DOHH2 (cell line): ENCODE data around the gene NEAT1.

Experiments used
- H3F3A ChIP-seq: fragments of 200-600 bp; sonication (generic), shearing (Covaris generic); 2 replicates; pipeline ENCODE4 v1.6.0; 2016; ENCODE audit warnings: antibody characterized with exemption, mild to moderate bottlenecking; ENCODE audit not compliant: control insufficient read depth, insufficient read depth
- H3K27ac ChIP-seq: fragments of 200-600 bp; sonication (generic); 2 replicates; pipeline ENCODE4 v1.5.1; 2014; ENCODE audit warnings: low read depth, mild to moderate bottlenecking, low read length, moderate library complexity
- H3K27me3 ChIP-seq: fragments of 200-600 bp; sonication (generic); 2 replicates; pipeline ENCODE4 v1.6.1; 2014; ENCODE audit warnings: mild to moderate bottlenecking, low read length, mixed read lengths; ENCODE audit not compliant: control insufficient read depth
- H3K36me3 ChIP-seq: fragments of 200-600 bp; sonication (generic); 2 replicates; pipeline ENCODE4 v1.6.1; 2014; ENCODE audit warnings: mild to moderate bottlenecking, low read length, moderate library complexity, mixed read lengths; ENCODE audit not compliant: control insufficient read depth
- H3K4me1 ChIP-seq: fragments of 200-600 bp; sonication (generic); 2 replicates; pipeline ENCODE4 v1.6.1; 2014; ENCODE audit warnings: mild to moderate bottlenecking, low read length, mixed read lengths; ENCODE audit not compliant: control insufficient read depth
- H3K4me2 ChIP-seq: fragments of 200-600 bp; sonication (generic); 2 replicates; pipeline ENCODE4 v1.6.0; 2014; ENCODE audit warnings: mild to moderate bottlenecking, low read length, moderate library complexity
- H3K4me3 ChIP-seq: fragments of 200-600 bp; sonication (generic); 2 replicates; pipeline ENCODE4 v1.5.1; 2014; ENCODE audit warnings: mild to moderate bottlenecking, low read length, mixed read lengths
- H3K79me2 ChIP-seq: fragments of 200-600 bp; sonication (generic); 2 replicates; pipeline ENCODE4 v1.6.1; 2014; ENCODE audit warnings: mild to moderate bottlenecking, low read length, mixed read lengths; ENCODE audit not compliant: control insufficient read depth
- H3K9me2 ChIP-seq: fragments of 200-600 bp; sonication (generic); replicated peaks from 2 replicates; pipeline ENCODE4 v1.6.1; 2014; ENCODE audit warnings: mild to moderate bottlenecking, low read length, mixed read lengths; ENCODE audit not compliant: control insufficient read depth
- H3K9me3 ChIP-seq: fragments of 200-600 bp; sonication (generic); 2 replicates; pipeline ENCODE4 v1.6.1; 2014; ENCODE audit warnings: antibody characterized with exemption, low read length, mixed read lengths; ENCODE audit not compliant: control insufficient read depth, insufficient read depth
- H4K20me1 ChIP-seq: fragments of 200-600 bp; sonication (generic); 2 replicates; pipeline ENCODE4 v1.6.0; 2014; ENCODE audit warnings: low read depth, mild to moderate bottlenecking, antibody characterized with exemption, low read length, moderate library complexity; ENCODE audit not compliant: control insufficient read depth, insufficient read depth
- EZH2phosphoT487 ChIP-seq: fragments of 200-600 bp; sonication (generic); IDR thresholded peaks from 2 replicates; pipeline ENCODE4 v1.6.1; 2017; ENCODE audit warnings: borderline replicate concordance, mild to moderate bottlenecking, antibody characterized with exemption, low read length, moderate library complexity, mixed read lengths
- TF ChIP-seq, protein P1 (sequence below): fragments of 200-600 bp; sonication (generic); IDR thresholded peaks from one replicate; pipeline ENCODE4 v1.5.1; 2014; ENCODE audit warnings: antibody characterized with exemption, mild to moderate bottlenecking, low read depth, low read length; ENCODE audit not compliant: poor library complexity, severe bottlenecking

The NEAT1 gene

DNA sequence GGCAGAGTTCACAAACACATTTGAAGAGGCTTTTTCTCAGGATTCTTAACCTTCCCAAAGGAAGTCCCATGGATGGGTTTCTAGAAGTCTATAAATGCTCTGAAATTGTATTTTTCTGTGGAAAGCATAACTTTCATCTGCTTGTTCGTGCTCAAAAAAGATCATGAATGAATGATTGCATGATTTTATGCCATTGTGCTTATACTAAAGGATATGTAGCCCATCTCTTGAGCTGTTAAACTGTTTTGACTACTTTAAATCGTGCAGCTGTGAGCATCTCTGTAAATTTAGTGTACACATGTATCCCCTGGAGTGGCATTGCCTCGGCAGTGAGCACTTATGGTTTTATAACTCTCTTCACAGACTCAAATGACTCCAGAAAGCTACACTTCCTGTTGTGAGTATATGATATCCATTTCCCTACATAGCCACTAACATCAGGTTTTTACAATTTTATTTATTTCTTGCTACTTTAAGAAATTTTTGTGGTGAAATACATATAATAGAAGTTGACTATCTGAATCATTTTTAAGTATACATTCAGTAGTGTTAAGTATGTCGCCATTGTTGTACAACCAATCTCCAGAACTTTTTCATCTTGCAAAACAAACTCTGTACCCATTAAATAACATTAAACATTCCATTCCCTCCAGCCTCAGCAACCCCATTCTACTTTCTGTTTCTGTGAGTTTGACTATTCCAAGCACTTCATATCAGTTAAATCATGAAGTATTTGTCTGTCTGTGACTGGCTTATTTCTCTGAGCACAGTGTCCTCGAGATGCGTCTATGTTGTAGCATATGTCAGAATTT lies 8.0 kb downstream of the NEAT1 start:
- Histone ChIP-seq H4K20me1 (peaks cover 6% of the 10 kb centered on the region; the same call in 1 of the 2 replicates), H3K4me1 (peaks cover 90% of the 10 kb centered on the region), H3K4me3 (peak overlapping the region; percentile 76)

DNA sequence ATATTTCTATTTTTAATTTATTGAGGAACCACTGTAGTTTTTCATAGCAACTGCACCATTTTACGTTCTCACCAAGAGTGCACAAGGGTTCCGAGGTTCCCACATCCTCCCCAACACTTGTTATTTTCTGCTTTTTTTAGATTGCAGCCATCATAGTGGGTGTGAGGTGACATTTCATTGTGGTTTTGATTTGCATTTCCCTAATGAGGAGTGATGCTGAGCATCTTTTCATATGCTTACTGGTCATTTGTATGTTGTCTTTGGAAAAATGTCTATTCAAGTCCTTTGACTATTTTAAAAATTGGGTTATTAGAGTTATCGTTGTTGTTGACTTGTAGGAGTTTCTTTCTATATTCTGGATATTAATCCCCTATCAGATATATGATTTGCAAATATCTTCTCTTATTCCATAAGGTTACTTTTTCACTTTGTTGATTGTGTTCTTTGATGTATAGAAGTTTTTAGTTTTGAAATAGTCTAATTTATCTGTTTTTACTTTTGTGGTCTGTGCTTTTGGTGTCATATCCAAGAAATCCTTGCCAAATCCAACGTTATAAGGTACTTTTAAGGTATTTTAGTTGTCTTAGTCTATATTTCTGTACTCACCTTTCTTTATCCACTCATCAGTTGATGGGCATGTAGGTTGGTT lies 9.0 kb downstream of the NEAT1 start:
- peak overlapping the region; percentile 90 for H3K27ac ChIP-seq
- H3K9me3 ChIP-seq: no peaks in the 10 kb centered on the region
- peaks cover 96% of the 10 kb centered on the region for H3K79me2 ChIP-seq
- H3K9me2 ChIP-seq: no peaks in the 10 kb centered on the region
- peaks cover 87% of the 10 kb centered on the region for H3K4me1 ChIP-seq
- no peaks in the 10 kb centered on the region for H3K27me3 ChIP-seq
- peak overlapping the region; percentile 76 for H3K4me3 ChIP-seq
- 0 out of 2 replicates have a peak, but pooled peaks cover 3% of the 10 kb centered on the region for H4K20me1 ChIP-seq
- H3F3A ChIP-seq: peaks cover 57% of the 10 kb centered on the region
- H3K4me2 ChIP-seq: peak overlapping the region; percentile 88
- TF ChIP-seq, protein P1, sequence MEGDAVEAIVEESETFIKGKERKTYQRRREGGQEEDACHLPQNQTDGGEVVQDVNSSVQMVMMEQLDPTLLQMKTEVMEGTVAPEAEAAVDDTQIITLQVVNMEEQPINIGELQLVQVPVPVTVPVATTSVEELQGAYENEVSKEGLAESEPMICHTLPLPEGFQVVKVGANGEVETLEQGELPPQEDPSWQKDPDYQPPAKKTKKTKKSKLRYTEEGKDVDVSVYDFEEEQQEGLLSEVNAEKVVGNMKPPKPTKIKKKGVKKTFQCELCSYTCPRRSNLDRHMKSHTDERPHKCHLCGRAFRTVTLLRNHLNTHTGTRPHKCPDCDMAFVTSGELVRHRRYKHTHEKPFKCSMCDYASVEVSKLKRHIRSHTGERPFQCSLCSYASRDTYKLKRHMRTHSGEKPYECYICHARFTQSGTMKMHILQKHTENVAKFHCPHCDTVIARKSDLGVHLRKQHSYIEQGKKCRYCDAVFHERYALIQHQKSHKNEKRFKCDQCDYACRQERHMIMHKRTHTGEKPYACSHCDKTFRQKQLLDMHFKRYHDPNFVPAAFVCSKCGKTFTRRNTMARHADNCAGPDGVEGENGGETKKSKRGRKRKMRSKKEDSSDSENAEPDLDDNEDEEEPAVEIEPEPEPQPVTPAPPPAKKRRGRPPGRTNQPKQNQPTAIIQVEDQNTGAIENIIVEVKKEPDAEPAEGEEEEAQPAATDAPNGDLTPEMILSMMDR: no peak
- no peak for TF ChIP-seq EZH2phosphoT487
- peaks cover 84% of the 10 kb centered on the region for H3K36me3 ChIP-seq

More for the DNA sequence above, 8.0 kb downstream of the NEAT1 start:
- peak overlapping the region; percentile 88 for H3K4me2 ChIP-seq
- H3K9me2 ChIP-seq: no peaks in the 10 kb centered on the region
- peak overlapping the region; percentile 90 for H3K27ac ChIP-seq
- H3F3A ChIP-seq: peaks cover 62% of the 10 kb centered on the region
- no peaks in the 10 kb centered on the region for H3K27me3 ChIP-seq
- no peaks in the 10 kb centered on the region for H3K9me3 ChIP-seq
- H3K36me3 ChIP-seq: peaks cover 84% of the 10 kb centered on the region
- no peak for TF ChIP-seq EZH2phosphoT487
- TF ChIP-seq, protein P1: no peak
- peaks cover 96% of the 10 kb centered on the region for H3K79me2 ChIP-seq

DNA sequence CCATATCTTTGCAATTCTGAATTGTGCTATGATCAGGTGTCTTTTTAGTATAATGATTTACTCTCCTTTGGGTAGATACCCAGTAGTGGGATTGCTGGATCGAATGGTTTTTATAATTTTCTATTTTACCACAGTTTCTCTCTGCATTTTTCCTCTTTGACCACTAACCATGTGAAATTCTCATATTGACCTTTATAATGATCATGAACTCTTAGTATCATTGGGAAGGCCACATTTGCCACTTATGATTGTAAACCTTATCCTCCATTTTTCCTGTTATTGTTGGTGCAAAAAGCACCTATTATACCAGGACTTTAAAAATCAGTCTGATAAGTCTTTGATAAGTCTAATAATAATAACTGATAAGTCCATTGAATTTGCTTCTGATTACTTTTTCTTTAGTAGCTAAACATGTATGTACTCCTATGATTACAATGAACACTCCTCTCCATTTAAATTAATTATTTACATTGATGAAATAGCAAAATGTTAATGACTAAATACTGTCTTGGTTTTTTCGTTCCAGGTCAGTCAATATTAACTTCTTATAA lies 9.6 kb downstream of the NEAT1 start:
- Histone ChIP-seq H4K20me1 (no peaks in the 10 kb centered on the region), H3K9me2 (no peaks in the 10 kb centered on the region), H3K27ac (peak overlapping the region; percentile 90), H3K9me3 (no peaks in the 10 kb centered on the region), H3K4me3 (peak overlapping the region; percentile 76), H3K4me2 (peak overlapping the region; percentile 88), H3F3A (peaks cover 54% of the 10 kb centered on the region), H3K79me2 (peaks cover 92% of the 10 kb centered on the region), H3K36me3 (peaks cover 80% of the 10 kb centered on the region), H3K4me1 (peaks cover 83% of the 10 kb centered on the region), H3K27me3 (no peaks in the 10 kb centered on the region)
- TF ChIP-seq, protein P1: no peak
- no peak for TF ChIP-seq EZH2phosphoT487
